Measurements from ENCODE around the gene NELL2. TPM values are rescaled to one million over a fixed set of nuclear protein-coding genes. Genes with fewer than 3 reads are reported as not detected.

NELL2 gene
- total RNA-seq, 1 donor from 2014 or later, result 16.9 TPM

- intact Hi-C loops (cut with DNase I), result no loop called here
- no peaks in the 10 kb centered on the region for H3K36me3 ChIP-seq
- no peak for TF ChIP-seq POLR2AphosphoS5 (IDR thresholded peaks at IDR 0.05; ENCODE audit: insufficient read depth in 1 of 2, low read depth in 1 of 2)
- TF ChIP-seq CTCF (IDR thresholded peaks at IDR 0.05), result no peak
- TF ChIP-seq POLR2A (IDR thresholded peaks at IDR 0.05), result no peak
Observed at GRCh38 chr12:44709166-44709565, 166.9 kb downstream of the NELL2 start.

GRCh38 chr12:44708218-44708617, 167.9 kb downstream of the NELL2 start:
- H3K36me3 ChIP-seq, result no peaks in the 10 kb centered on the region
- no peak for DNase-seq (ENCODE audit: extremely low spot score in 2 of 2)

More at GRCh38 chr12:44709166-44709565, 166.9 kb downstream of the NELL2 start:
- H3K27ac ChIP-seq, result no peak overlapping the region
- no peak overlapping the region for H3K4me3 ChIP-seq
- H3K4me1 ChIP-seq, result no peaks in the 10 kb centered on the region
- H3K9me3 ChIP-seq, result no peaks in the 10 kb centered on the region
- DNase-seq (ENCODE audit: extremely low spot score in 2 of 2), result no peak
- no peaks in the 10 kb centered on the region for H3K27me3 ChIP-seq

GRCh38 chr12:44703182-44703910, 172.8 kb downstream of the NELL2 start:
- Histone ChIP-seq H3K36me3 (no peaks in the 10 kb centered on the region), H3K4me1 (no peaks in the 10 kb centered on the region), H3K27me3 (no peaks in the 10 kb centered on the region), H3K4me3 (no peak overlapping the region), H3K27ac (no peak overlapping the region), H3K9me3 (no peaks in the 10 kb centered on the region)
- no peak for DNase-seq (ENCODE audit: extremely low spot score in 2 of 2)
- intact Hi-C loops (cut with DNase I), result no loop called here
- TF ChIP-seq CTCF (IDR thresholded peaks at IDR 0.05) (no peak), POLR2A (IDR thresholded peaks at IDR 0.05) (no peak), POLR2AphosphoS5 (IDR thresholded peaks at IDR 0.05; ENCODE audit: insufficient read depth in 1 of 2, low read depth in 1 of 2) (no peak)

More at GRCh38 chr12:44708218-44708617, 167.9 kb downstream of the NELL2 start:
- Histone ChIP-seq H3K9me3 (no peaks in the 10 kb centered on the region), H3K27me3 (no peaks in the 10 kb centered on the region), H3K4me1 (no peaks in the 10 kb centered on the region), H3K27ac (no peak overlapping the region), H3K4me3 (no peak overlapping the region)
- TF ChIP-seq POLR2AphosphoS5 (IDR thresholded peaks at IDR 0.05; ENCODE audit: insufficient read depth in 1 of 2, low read depth in 1 of 2) (no peak), POLR2A (IDR thresholded peaks at IDR 0.05) (no peak), CTCF (IDR thresholded peaks at IDR 0.05) (no peak)
- intact Hi-C loops (cut with DNase I), result no loop called here

- TF ChIP-seq POLR2A (IDR thresholded peaks at IDR 0.05), result no peak
- no peak for TF ChIP-seq POLR2AphosphoS5 (IDR thresholded peaks at IDR 0.05; ENCODE audit: insufficient read depth in 1 of 2, low read depth in 1 of 2)
Observed at GRCh38 chr12:44697511-44697910, 178.6 kb downstream of the NELL2 start.

GRCh38 chr12:44696542-44696941, 179.6 kb downstream of the NELL2 start:
- no peak for TF ChIP-seq CTCF (IDR thresholded peaks at IDR 0.05)
- no peak for TF ChIP-seq POLR2AphosphoS5 (IDR thresholded peaks at IDR 0.05; ENCODE audit: insufficient read depth in 1 of 2, low read depth in 1 of 2)
- no peak for TF ChIP-seq POLR2A (IDR thresholded peaks at IDR 0.05)
- Histone ChIP-seq H3K36me3 (no peaks in the 10 kb centered on the region), H3K27me3 (no peaks in the 10 kb centered on the region), H3K27ac (no peak overlapping the region), H3K4me1 (no peaks in the 10 kb centered on the region), H3K4me3 (no peak overlapping the region), H3K9me3 (no peaks in the 10 kb centered on the region)
- intact Hi-C loops (cut with DNase I), result no loop called here
- no peak for DNase-seq (ENCODE audit: extremely low spot score in 2 of 2)

More at GRCh38 chr12:44697511-44697910, 178.6 kb downstream of the NELL2 start:
- Histone ChIP-seq H3K4me3 (no peak overlapping the region), H3K4me1 (no peaks in the 10 kb centered on the region), H3K27me3 (no peaks in the 10 kb centered on the region), H3K36me3 (no peaks in the 10 kb centered on the region), H3K9me3 (no peaks in the 10 kb centered on the region), H3K27ac (no peak overlapping the region)
- intact Hi-C loops (cut with DNase I), result no loop called here
- DNase-seq (ENCODE audit: extremely low spot score in 2 of 2), result no peak

Data from vagina (tissue), 2 donors.